IMR-90 (cell line): ENCODE results near the gene PTH2. TPM values are rescaled to one million over a fixed set of nuclear protein-coding genes. Genes with fewer than 3 reads are reported as not detected.

Experiments used
- ATAC-seq: fragments of 200-7000 bp; cut with Tn5 transposase; 2 replicates; pipeline ENCODE4 v1.9.1; 2020; ENCODE audit warnings: low read depth, mild to moderate bottlenecking, moderate library complexity
- BruUV-seq: library from RNA; stranded (reverse); fragments of 400-500 nt; replicated peaks from 2 replicates; lab custom pipeline; 2021; lab: Mats Ljungman, UMichigan
- CTCF ChIA-PET: fragments of 300-600 bp; formaldehyde crosslinking; extraction: SDS; loops from one replicate; lab custom pipeline; 2021; ENCODE audit warnings: antibody characterized with exemption; lab: Yijun Ruan, JAX
- POLR2A ChIA-PET: fragments of 300-600 bp; sonication (Branson Sonifier 250); formaldehyde crosslinking; loops from one replicate; lab custom pipeline; 2022; ENCODE audit warnings: antibody characterized with exemption; ENCODE audit not compliant: unreplicated experiment; lab: Charles Lee
- DNase-seq: peaks from one replicate; pipeline ENCODE4 v3.0.0; 2013
- H2AFZ ChIP-seq: replicated peaks from 2 replicates; pipeline ENCODE3; 2013; ENCODE audit warnings: low read length, mild to moderate bottlenecking; ENCODE audit not compliant: poor library complexity
- H2AK5ac ChIP-seq: 2 replicates; pipeline ENCODE4 v1.6.1; 2013; ENCODE audit warnings: low read depth, low read length, inconsistent platforms
- H2AK9ac ChIP-seq: replicated peaks from 2 replicates; pipeline ENCODE3; 2013; ENCODE audit warnings: mild to moderate bottlenecking, low read depth, low read length, moderate library complexity; ENCODE audit not compliant: poor library complexity
- H2BK120ac ChIP-seq: 2 replicates; pipeline ENCODE4 v1.6.1; 2013; ENCODE audit warnings: low read depth, low read length, inconsistent platforms
- H2BK15ac ChIP-seq: 3 replicates; pipeline ENCODE4 v1.6.1; 2013; ENCODE audit warnings: low read depth, low read length, inconsistent platforms
- H2BK20ac ChIP-seq: 2 replicates; pipeline ENCODE4 v1.6.1; 2013; ENCODE audit warnings: low read depth, mild to moderate bottlenecking, inconsistent platforms, low read length, moderate library complexity
- H2BK5ac ChIP-seq: 2 replicates; pipeline ENCODE4 v1.6.1; 2013; ENCODE audit warnings: mild to moderate bottlenecking, low read depth, low read length, inconsistent platforms; ENCODE audit not compliant: poor library complexity, severe bottlenecking
- H3K14ac ChIP-seq: replicated peaks from 2 replicates; pipeline ENCODE4 v1.6.1; 2013; ENCODE audit warnings: low read depth, low read length, inconsistent platforms
- H3K18ac ChIP-seq: 2 replicates; pipeline ENCODE4 v1.6.1; 2013; ENCODE audit warnings: low read depth, low read length, control low read depth
- H3K23ac ChIP-seq: 2 replicates; pipeline ENCODE4 v1.6.1; 2013; ENCODE audit warnings: low read depth, low read length, inconsistent platforms
- H3K27ac ChIP-seq: 2 replicates; pipeline ENCODE4 v1.5.1; 2013; ENCODE audit warnings: mild to moderate bottlenecking, control low read depth, low read length; ENCODE audit not compliant: insufficient read depth
- H3K27me3 ChIP-seq: 2 replicates; pipeline ENCODE4 v1.6.1; 2013; ENCODE audit warnings: low read length; ENCODE audit not compliant: control insufficient read depth, insufficient read depth
- H3K36me3 ChIP-seq: 2 replicates; pipeline ENCODE4 v1.6.1; 2013; ENCODE audit warnings: low read length, mixed read lengths; ENCODE audit not compliant: control insufficient read depth, insufficient read depth
- H3K4ac ChIP-seq: 2 replicates; pipeline ENCODE4 v1.6.1; 2013; ENCODE audit warnings: low read depth, low read length, inconsistent platforms
- H3K4me1 ChIP-seq: 2 replicates; pipeline ENCODE4 v1.6.1; 2013; ENCODE audit warnings: low read length, mixed read lengths; ENCODE audit not compliant: control insufficient read depth, insufficient read depth
- H3K4me2 ChIP-seq: 2 replicates; pipeline ENCODE4 v1.6.1; 2013; ENCODE audit warnings: low read depth, mild to moderate bottlenecking, control low read depth, low read length, moderate library complexity
- H3K4me3 ChIP-seq: 2 replicates; pipeline ENCODE4 v1.5.1; 2013; ENCODE audit warnings: low read depth, mild to moderate bottlenecking, control low read depth, low read length, moderate library complexity; ENCODE audit not compliant: insufficient read depth
- H3K56ac ChIP-seq: 2 replicates; pipeline ENCODE4 v1.6.1; 2013; ENCODE audit warnings: low read length, inconsistent platforms; ENCODE audit not compliant: insufficient read depth; ENCODE audit errors: extremely low read depth
- H3K79me1 ChIP-seq, 2 experiments: 2 replicates each; pipeline ENCODE4 v1.6.1; 2013; ENCODE audit warnings: low read length in 2 of 2, inconsistent platforms in 1 of 2, low read depth in 1 of 2
- H3K9ac ChIP-seq: 2 replicates; pipeline ENCODE4 v1.6.1; 2013; ENCODE audit warnings: low read depth, low read length, control low read depth
- H3K9me1 ChIP-seq: 2 replicates; pipeline ENCODE4 v1.6.1; 2013; ENCODE audit warnings: low read length, inconsistent platforms; ENCODE audit not compliant: insufficient read depth
- H3K9me3 ChIP-seq: 2 replicates; pipeline ENCODE4 v1.6.1; 2013; ENCODE audit warnings: low read length; ENCODE audit not compliant: control insufficient read depth, insufficient read depth
- H4K20me1 ChIP-seq: 2 replicates; pipeline ENCODE4 v1.6.1; 2013; ENCODE audit warnings: low read length, inconsistent platforms; ENCODE audit not compliant: insufficient read depth
- H4K5ac ChIP-seq: 2 replicates; pipeline ENCODE4 v1.6.1; 2013; ENCODE audit warnings: mild to moderate bottlenecking, low read depth, low read length, control low read depth
- H4K8ac ChIP-seq, 2 experiments: 2 replicates each; pipeline ENCODE4 v1.6.1; 2013; ENCODE audit warnings: low read depth in 2 of 2, low read length in 2 of 2, control low read depth in 1 of 2, inconsistent platforms in 1 of 2
- H4K91ac ChIP-seq: 2 replicates; pipeline ENCODE4 v1.6.1; 2013; ENCODE audit warnings: low read depth, low read length, inconsistent platforms; ENCODE audit not compliant: insufficient read depth
- BHLHE40 ChIP-seq: fragments of 150-350 bp; IDR thresholded peaks from 2 replicates; pipeline ENCODE4 v1.6.1; 2016; ENCODE audit warnings: mild to moderate bottlenecking, low read depth, low read length
- CEBPB ChIP-seq: IDR thresholded peaks from 2 replicates; pipeline ENCODE4 v1.6.1; 2012; ENCODE audit warnings: low read depth, low read length, improper control_type of control experiment
- ELK1 ChIP-seq: fragments of 150-350 bp; IDR thresholded peaks from 2 replicates; pipeline ENCODE4 v1.6.1; 2016; ENCODE audit warnings: low read depth, mild to moderate bottlenecking, low read length, moderate library complexity, borderline replicate concordance
- FOS ChIP-seq: fragments of 150-350 bp; IDR thresholded peaks from 2 replicates; pipeline ENCODE4 v1.6.1; 2016; ENCODE audit warnings: low read depth, low read length
- WGBS, 2 experiments: methylation state at CpG; one replicate each; pipeline versions ENCODE4 v1.1.5 to v1.1.7; 2013; ENCODE audit warnings: missing lambda C conversion rate in 2 of 2; ENCODE audit not compliant: insufficient read length in 1 of 2; ENCODE audit errors: extremely low coverage in 2 of 2; 5-methylcytosine and 5-hydroxymethylcytosine counted together
- dilution Hi-C: fragments of 300-500 bp; cut with HindIII; formaldehyde crosslinking; loops from one replicate; pipeline ENCODE4 v1.14.3; 2018; ENCODE audit warnings: low sequenced_read_pairs; ENCODE audit not compliant: unreplicated experiment
- in situ Hi-C: fragments of 300-500 bp; cut with MboI; formaldehyde crosslinking; loops from 3 replicates; pipeline ENCODE4 v1.14.3; 2019; ENCODE audit warnings: low sequenced_read_pairs, inconsistent platforms, mixed read lengths
- intact Hi-C: fragments of 100-400 bp; cut with micrococcal nuclease; formaldehyde crosslinking; loops from 2 replicates; pipeline ENCODE4 v1.10.0; 2022
- polyA plus RNA-seq, 3 experiments: library from polyadenylated mRNA; depleted of rRNA; stranded (reverse); fragments of >200 nt; gene quantifications; 2 replicates each; pipeline ENCODE4 v1.2.3, GENCODE V29; 2012; ENCODE audit warnings: low replicate concordance in 1 of 3
- total RNA-seq: library from RNA; depleted of rRNA; stranded (reverse); fragments of >200 nt; gene quantifications from 2 replicates; pipeline ENCODE4 v1.2.3, GENCODE V29; 2012

PTH2 gene
- total and polyA plus RNA-seq, 2 of the 4 experiments (the other 2 are of a cell fraction): not detected

- H3K18ac ChIP-seq: no peak overlapping the region
- H3K27ac ChIP-seq: no peak overlapping the region
- no peak overlapping the region for H3K14ac ChIP-seq
- H2AK5ac ChIP-seq: no peak overlapping the region
- H3K9ac ChIP-seq: no peak overlapping the region
- H2BK20ac ChIP-seq: no peak overlapping the region
- no peak overlapping the region for H3K56ac ChIP-seq
- DNase-seq (no peak), ATAC-seq (no peak)
- peaks cover 6% of the 10 kb centered on the region for H3K36me3 ChIP-seq
- POLR2A ChIA-PET: no interaction called here
- no peak overlapping the region for H2AFZ ChIP-seq
- no peak overlapping the region for H3K4me2 ChIP-seq
- H2BK120ac ChIP-seq: no peak overlapping the region
- dilution Hi-C loops (no loop called here), in situ Hi-C loops (no loop called here), intact Hi-C loops (no loop called here)
- no peak overlapping the region for H3K4ac ChIP-seq
- H3K79me1 ChIP-seq: peaks cover 2 to 14% of the 10 kb centered on the region in 2 experiments; a peak in 3 of 4 replicates
- H4K20me1 ChIP-seq: no peaks in the 10 kb centered on the region
- no peak overlapping the region for H3K23ac ChIP-seq
- H3K4me3 ChIP-seq: no peak overlapping the region
- no peak overlapping the region for H4K8ac ChIP-seq
- H3K27me3 ChIP-seq: no peaks in the 10 kb centered on the region
- H3K9me1 ChIP-seq: no peaks in the 10 kb centered on the region
- no peak for TF ChIP-seq ELK1
- TF ChIP-seq FOS: no peak
- no peak for TF ChIP-seq CEBPB
- TF ChIP-seq BHLHE40: no peak
- H2AK9ac ChIP-seq: peak overlapping the region; percentile 24
- no peak overlapping the region for H2BK15ac ChIP-seq
- CTCF ChIA-PET: no interaction called here
- BruUV-seq: no TSS peak
- no peaks in the 10 kb centered on the region for H3K9me3 ChIP-seq
- H4K91ac ChIP-seq: no peak overlapping the region
- H4K5ac ChIP-seq: no peak overlapping the region
- H3K4me1 ChIP-seq: no peaks in the 10 kb centered on the region
- 89% methylated on average over 9 of the region's 12 CpGs; no CpG with 5 or more reads in 1 of the 2 experiments for WGBS, 2 experiments
- no peak overlapping the region for H2BK5ac ChIP-seq
Observed at GRCh38 chr19:49459388-49459787, 36.1 kb upstream of the PTH2 start.
